Endodermal cell (in vitro differentiated cells): ENCODE measurements around the gene GDF11. TPM values are rescaled to one million over a fixed set of nuclear protein-coding genes. Genes with fewer than 3 reads are reported as not detected.

ENCODE experiments used
- DNase-seq: peaks from one replicate; pipeline ENCODE4 v3.0.0-alpha.2; 2017
- H3K27ac ChIP-seq: 2 replicates; pipeline ENCODE4 v1.5.1; 2013; ENCODE audit warnings: mild to moderate bottlenecking, low read depth, low read length, moderate library complexity
- H3K27me3 ChIP-seq: 2 replicates; pipeline ENCODE4 v1.6.1; 2013; ENCODE audit warnings: mild to moderate bottlenecking, low read length, moderate library complexity; ENCODE audit not compliant: insufficient read depth, control insufficient read depth, poor library complexity, severe bottlenecking
- H3K36me3 ChIP-seq: 2 replicates; pipeline ENCODE4 v1.7.0; 2013; ENCODE audit warnings: mild to moderate bottlenecking, low read length, moderate library complexity; ENCODE audit not compliant: control insufficient read depth, insufficient read depth
- H3K4me1 ChIP-seq: one replicate; pipeline ENCODE4 v1.7.0; 2013; ENCODE audit warnings: low read length; ENCODE audit not compliant: control insufficient read depth, insufficient read depth
- H3K4me3 ChIP-seq: 2 replicates; pipeline ENCODE4 v1.5.1; 2013; ENCODE audit warnings: mild to moderate bottlenecking, low read length, moderate library complexity
- H3K9ac ChIP-seq: 2 replicates; pipeline ENCODE4 v1.6.1; 2013; ENCODE audit warnings: mild to moderate bottlenecking, low read length, moderate library complexity; ENCODE audit not compliant: poor library complexity, severe bottlenecking; ENCODE audit errors: extremely low read depth
- H3K9me3 ChIP-seq: 2 replicates; pipeline ENCODE4 v1.6.1; 2013; ENCODE audit warnings: mild to moderate bottlenecking, low read length, moderate library complexity; ENCODE audit not compliant: control insufficient read depth
- H3K27ac Mint-ChIP-seq: 2 replicates; pipeline ENCODE4 v1.8.0; 2020; ENCODE audit warnings: mixed read lengths
- H3K27me3 Mint-ChIP-seq: 2 replicates; pipeline ENCODE4 v1.8.0; 2021; ENCODE audit warnings: mild to moderate bottlenecking, mixed read lengths; ENCODE audit not compliant: insufficient read depth
- H3K36me3 Mint-ChIP-seq: 2 replicates; pipeline ENCODE4 v1.8.0; 2020; ENCODE audit warnings: low read depth, mixed read lengths
- H3K4me1 Mint-ChIP-seq: 2 replicates; pipeline ENCODE4 v1.8.0; 2020; ENCODE audit warnings: mixed read lengths
- H3K4me3 Mint-ChIP-seq: 2 replicates; pipeline ENCODE4 v1.8.0; 2020; ENCODE audit warnings: mild to moderate bottlenecking, moderate library complexity, mixed read lengths
- H3K9me3 Mint-ChIP-seq: 2 replicates; pipeline ENCODE4 v1.8.0; 2020; ENCODE audit warnings: mild to moderate bottlenecking, mixed read lengths
- CTCF ChIP-seq: fragments of 200-600 bp; sonication (generic); conservative IDR thresholded peaks from 2 replicates; pipeline ENCODE4 v1.5.0; 2021; ENCODE audit warnings: antibody characterized with exemption, mild to moderate bottlenecking
- WGBS, 2 experiments: methylation state at CpG; one replicate each; pipeline versions ENCODE4 v1.1.5 to v1.1.7; 2013; ENCODE audit warnings: missing lambda C conversion rate in 2 of 2, mixed read lengths in 1 of 2; ENCODE audit not compliant: insufficient coverage in 1 of 2, insufficient read length in 1 of 2; 5-methylcytosine and 5-hydroxymethylcytosine counted together
- total RNA-seq, 2 donors: library from RNA; stranded (reverse); fragmentation: NEBNext Ultra II Directional in 1 of 2; extraction: Animal tissue kit (Norgen Biotek cat#: 25700) in 1 of 2; gene quantifications; 2 replicates in 1 of 2; 3 replicates in 1 of 2; pipeline ENCODE4 v1.2.1, GENCODE V29; 2021

The GDF11 gene
- total RNA-seq, 2 donors from 2014 or later = 29.8 to 33.0 TPM

GRCh38 chr12:55771736-55772135 is 28.8 kb downstream of the GDF11 start:
- DNase-seq = no peak
- H3K9me3 Mint-ChIP-seq = no peaks in the 10 kb centered on the region
- Histone ChIP-seq H3K4me1 (no peaks in the 10 kb centered on the region), H3K36me3 (peaks cover 65% of the 10 kb centered on the region), H3K9ac (no peak overlapping the region), H3K27ac (peak overlapping the region; percentile 41), H3K9me3 (no peaks in the 10 kb centered on the region), H3K4me3 (no peak overlapping the region), H3K27me3 (no peaks in the 10 kb centered on the region)
- peaks cover 45% of the 10 kb centered on the region for H3K36me3 Mint-ChIP-seq
- no peaks in the 10 kb centered on the region for H3K27me3 Mint-ChIP-seq
- TF ChIP-seq CTCF = no peak
- no peak overlapping the region for H3K4me3 Mint-ChIP-seq
- WGBS, 2 experiments = 88 to 92% methylated on average over 5 to 6 of the region's 6 CpGs
- H3K27ac Mint-ChIP-seq = no peak overlapping the region
- H3K4me1 Mint-ChIP-seq = peaks cover 9% of the 10 kb centered on the region

GRCh38 chr12:55777856-55778255 is 34.9 kb downstream of the GDF11 start:
- no peak for TF ChIP-seq CTCF
- H3K27me3 Mint-ChIP-seq = no peaks in the 10 kb centered on the region
- peaks cover 19% of the 10 kb centered on the region for H3K4me1 Mint-ChIP-seq
- H3K9ac ChIP-seq = no peak overlapping the region
- 87 to 96% methylated on average over 2 of the region's 3 CpGs for WGBS, 2 experiments
- H3K27me3 ChIP-seq = no peaks in the 10 kb centered on the region
- no peak for DNase-seq
- H3K9me3 ChIP-seq = no peaks in the 10 kb centered on the region
- no peaks in the 10 kb centered on the region for H3K9me3 Mint-ChIP-seq
- no peak overlapping the region for H3K4me3 ChIP-seq
- peaks cover 68% of the 10 kb centered on the region for H3K36me3 ChIP-seq
- H3K4me1 ChIP-seq = peaks cover 6% of the 10 kb centered on the region
- H3K36me3 Mint-ChIP-seq = peaks cover 55% of the 10 kb centered on the region
- no peak overlapping the region for H3K4me3 Mint-ChIP-seq
- H3K27ac Mint-ChIP-seq = no peak overlapping the region
- H3K27ac ChIP-seq = no peak overlapping the region

- no peak for DNase-seq
- peaks cover 72% of the 10 kb centered on the region for H3K36me3 Mint-ChIP-seq
These were observed 37.8 kb downstream of the GDF11 start for GRCh38 chr12:55780685-55781084.

More at GRCh38 chr12:55780685-55781084, 37.8 kb downstream of the GDF11 start:
- TF ChIP-seq CTCF = no peak
- 88% methylated on average over 2 of the region's 2 CpGs; no CpG with 5 or more reads in 1 of the 2 experiments for WGBS, 2 experiments
- Histone ChIP-seq H3K27ac (no peak overlapping the region), H3K27me3 (no peaks in the 10 kb centered on the region), H3K4me3 (no peak overlapping the region), H3K4me1 (peaks cover 6% of the 10 kb centered on the region), H3K36me3 (peaks cover 74% of the 10 kb centered on the region), H3K9ac (no peak overlapping the region), H3K9me3 (no peaks in the 10 kb centered on the region)
- no peak overlapping the region for H3K4me3 Mint-ChIP-seq
- no peaks in the 10 kb centered on the region for H3K9me3 Mint-ChIP-seq
- H3K4me1 Mint-ChIP-seq = peaks cover 19% of the 10 kb centered on the region
- H3K27me3 Mint-ChIP-seq = no peaks in the 10 kb centered on the region
- no peak overlapping the region for H3K27ac Mint-ChIP-seq
